SU-DHL-6 (cell line): Measurements from ENCODE around the gene CLDN1.

ENCODE experiments used
- H2AFZ ChIP-seq: fragments of 200-600 bp; sonication (generic); 2 replicates; pipeline ENCODE4 v1.6.1; 2014; ENCODE audit warnings: low read depth, mild to moderate bottlenecking, moderate library complexity, mixed read lengths, antibody characterized with exemption, low read length; ENCODE audit not compliant: severe bottlenecking
- H3F3A ChIP-seq: fragments of 200-600 bp; shearing (Covaris generic); 2 replicates; pipeline ENCODE4 v1.6.0; 2016; ENCODE audit warnings: antibody characterized with exemption, mild to moderate bottlenecking; ENCODE audit not compliant: insufficient read depth
- H3K27ac ChIP-seq: fragments of 200-600 bp; sonication (generic); 2 replicates; pipeline ENCODE4 v1.5.1; 2016; ENCODE audit warnings: low read depth, mild to moderate bottlenecking, low read length, moderate library complexity, mixed read lengths
- H3K27me3 ChIP-seq: fragments of 200-600 bp; sonication (generic), shearing (Covaris generic); 2 replicates; pipeline ENCODE4 v1.6.0; 2014; ENCODE audit warnings: mild to moderate bottlenecking, low read length
- H3K36me3 ChIP-seq: fragments of 200-600 bp; sonication (generic); 2 replicates; pipeline ENCODE4 v1.6.1; 2014; ENCODE audit warnings: mild to moderate bottlenecking, low read length, mixed read lengths
- H3K4me2 ChIP-seq: fragments of 300-600, 200-600 bp; shearing (Covaris generic), sonication (generic); 2 replicates; pipeline ENCODE4 v1.6.0; 2014; ENCODE audit warnings: low read length, low read depth, mild to moderate bottlenecking; ENCODE audit not compliant: poor library complexity, severe bottlenecking
- H3K4me3 ChIP-seq: fragments of 200-600 bp; sonication (generic); 2 replicates; pipeline ENCODE4 v1.5.1; 2014; ENCODE audit warnings: antibody characterized with exemption, low read length, mild to moderate bottlenecking, mixed read lengths; ENCODE audit not compliant: insufficient read depth, poor library complexity, severe bottlenecking
- H3K79me2 ChIP-seq: fragments of 200-600 bp; sonication (generic); 2 replicates; pipeline ENCODE4 v1.6.1; 2014; ENCODE audit warnings: mild to moderate bottlenecking, low read length, moderate library complexity; ENCODE audit not compliant: insufficient read depth
- H3K9ac ChIP-seq: fragments of 200-600 bp; sonication (generic); 2 replicates; pipeline ENCODE4 v1.7.0; 2014; ENCODE audit warnings: mild to moderate bottlenecking, low read length
- H3K9me2 ChIP-seq: fragments of 200-600 bp; sonication (generic); replicated peaks from 2 replicates; pipeline ENCODE4 v1.6.1; 2014; ENCODE audit warnings: low read length; ENCODE audit not compliant: insufficient read depth
- H3K9me3 ChIP-seq: fragments of 200-600 bp; sonication (generic); 2 replicates; pipeline ENCODE4 v1.6.1; 2014; ENCODE audit warnings: low read length, mixed read lengths; ENCODE audit not compliant: insufficient read depth
- H4K20me1 ChIP-seq: fragments of 200-600 bp; sonication (generic); 2 replicates; pipeline ENCODE4 v1.6.1; 2014; ENCODE audit warnings: low read depth, mild to moderate bottlenecking, antibody characterized with exemption, low read length, moderate library complexity, mixed read lengths
- EZH2phosphoT487 ChIP-seq: fragments of 200-600 bp; sonication (generic), shearing (Covaris generic); conservative IDR thresholded peaks from 2 replicates; pipeline ENCODE4 v1.6.1; 2018; ENCODE audit warnings: mild to moderate bottlenecking, antibody characterized with exemption, low read length, moderate library complexity, mixed read lengths
- TF ChIP-seq, protein P1 (sequence below): fragments of 200-600 bp; sonication (generic); IDR thresholded peaks from one replicate; pipeline ENCODE4 v1.5.1; 2017; ENCODE audit warnings: antibody characterized with exemption, mild to moderate bottlenecking, low read length, moderate library complexity; ENCODE audit not compliant: insufficient read depth, poor library complexity, severe bottlenecking

Gene CLDN1

DNA sequence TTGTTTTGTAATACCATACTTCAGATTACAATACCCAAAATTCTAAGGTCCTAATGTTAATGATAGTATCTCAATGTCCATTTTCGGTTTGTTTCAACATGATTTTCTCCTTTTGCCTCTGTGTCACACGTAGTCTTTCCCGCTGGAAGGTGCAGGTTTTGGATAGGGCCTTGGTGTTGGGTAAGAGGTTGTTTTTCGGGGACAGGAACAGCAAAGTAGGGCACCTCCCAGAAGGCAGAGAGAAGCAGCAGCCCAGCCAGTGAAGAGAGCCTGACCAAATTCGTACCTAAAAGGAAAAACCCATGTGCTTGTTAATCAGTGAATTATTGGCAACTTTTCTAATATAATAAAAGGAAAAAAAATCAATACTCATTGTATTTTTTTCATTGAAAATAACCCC, 14.1 kb downstream of the CLDN1 start:
- Histone ChIP-seq H3K79me2 (no peaks in the 10 kb centered on the region), H3F3A (no peaks in the 10 kb centered on the region), H3K36me3 (no peaks in the 10 kb centered on the region), H3K4me2 (no peak overlapping the region), H3K27me3 (no peaks in the 10 kb centered on the region), H3K9ac (no peak overlapping the region), H4K20me1 (no peaks in the 10 kb centered on the region), H3K4me3 (no peak overlapping the region), H3K27ac (no peak overlapping the region), H2AFZ (no peak overlapping the region), H3K9me2 (no peaks in the 10 kb centered on the region), H3K9me3 (no peaks in the 10 kb centered on the region)
- TF ChIP-seq, protein P1, sequence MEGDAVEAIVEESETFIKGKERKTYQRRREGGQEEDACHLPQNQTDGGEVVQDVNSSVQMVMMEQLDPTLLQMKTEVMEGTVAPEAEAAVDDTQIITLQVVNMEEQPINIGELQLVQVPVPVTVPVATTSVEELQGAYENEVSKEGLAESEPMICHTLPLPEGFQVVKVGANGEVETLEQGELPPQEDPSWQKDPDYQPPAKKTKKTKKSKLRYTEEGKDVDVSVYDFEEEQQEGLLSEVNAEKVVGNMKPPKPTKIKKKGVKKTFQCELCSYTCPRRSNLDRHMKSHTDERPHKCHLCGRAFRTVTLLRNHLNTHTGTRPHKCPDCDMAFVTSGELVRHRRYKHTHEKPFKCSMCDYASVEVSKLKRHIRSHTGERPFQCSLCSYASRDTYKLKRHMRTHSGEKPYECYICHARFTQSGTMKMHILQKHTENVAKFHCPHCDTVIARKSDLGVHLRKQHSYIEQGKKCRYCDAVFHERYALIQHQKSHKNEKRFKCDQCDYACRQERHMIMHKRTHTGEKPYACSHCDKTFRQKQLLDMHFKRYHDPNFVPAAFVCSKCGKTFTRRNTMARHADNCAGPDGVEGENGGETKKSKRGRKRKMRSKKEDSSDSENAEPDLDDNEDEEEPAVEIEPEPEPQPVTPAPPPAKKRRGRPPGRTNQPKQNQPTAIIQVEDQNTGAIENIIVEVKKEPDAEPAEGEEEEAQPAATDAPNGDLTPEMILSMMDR = no peak
- no peak for TF ChIP-seq EZH2phosphoT487

DNA sequence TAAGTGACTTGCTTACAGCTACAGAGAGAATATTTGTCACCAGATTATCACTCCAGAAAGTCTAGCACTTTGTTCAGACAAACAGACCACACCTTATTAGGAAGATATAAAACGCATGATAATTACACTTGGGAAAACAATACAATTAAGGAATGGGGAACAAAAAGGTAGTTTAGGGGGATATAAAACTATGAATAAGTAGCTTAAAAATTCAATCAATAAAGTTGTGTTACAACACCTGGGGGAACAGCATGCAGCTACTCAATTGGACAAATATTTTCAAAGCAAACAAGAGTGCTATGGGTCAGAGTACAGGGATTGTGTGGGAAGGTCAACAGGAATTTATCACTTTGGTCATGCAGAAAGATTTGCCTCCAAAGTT, 15.1 kb downstream of the CLDN1 start:
- no peaks in the 10 kb centered on the region for H3K36me3 ChIP-seq
- no peaks in the 10 kb centered on the region for H3F3A ChIP-seq
- H3K9me3 ChIP-seq = no peaks in the 10 kb centered on the region
- H2AFZ ChIP-seq = no peak overlapping the region
- no peak overlapping the region for H3K4me3 ChIP-seq
- H3K9ac ChIP-seq = no peak overlapping the region
- H3K27ac ChIP-seq = no peak overlapping the region
- TF ChIP-seq, protein P1 = no peak
- TF ChIP-seq EZH2phosphoT487 = no peak
- no peaks in the 10 kb centered on the region for H3K27me3 ChIP-seq
- no peaks in the 10 kb centered on the region for H4K20me1 ChIP-seq
- no peaks in the 10 kb centered on the region for H3K79me2 ChIP-seq
- H3K4me2 ChIP-seq = no peak overlapping the region
- H3K9me2 ChIP-seq = no peaks in the 10 kb centered on the region

DNA sequence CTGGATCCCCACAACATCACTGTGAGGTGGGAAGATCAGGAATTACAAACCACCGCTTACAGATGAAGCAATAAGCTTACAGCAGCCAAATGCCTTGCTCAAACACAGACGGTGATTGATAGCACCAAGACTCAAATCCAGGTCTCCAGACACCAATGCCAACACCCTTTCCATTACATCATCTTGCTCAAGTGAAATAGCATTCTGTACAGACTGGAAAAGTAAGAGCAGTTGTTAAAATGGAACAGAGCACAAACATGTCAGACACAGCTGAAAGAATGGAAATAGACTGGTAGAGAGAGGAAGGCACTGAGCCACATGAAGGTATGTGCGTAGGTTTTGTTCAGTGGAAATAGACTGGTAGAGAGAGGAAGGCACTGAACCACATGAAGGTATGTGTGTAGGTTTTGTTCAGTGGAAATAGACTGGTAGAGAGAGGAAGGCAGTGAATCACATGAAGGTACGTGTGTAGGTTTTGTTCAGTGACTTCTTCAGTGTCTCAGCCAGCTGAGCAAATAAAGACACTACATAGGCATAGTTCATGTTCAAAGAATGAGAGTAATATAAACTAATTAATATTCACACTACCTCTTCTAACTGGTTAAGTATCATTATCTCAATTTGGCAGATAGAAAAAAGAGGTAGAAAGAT, 15.6 kb downstream of the CLDN1 start:
- no peaks in the 10 kb centered on the region for H3F3A ChIP-seq
- no peak overlapping the region for H3K9ac ChIP-seq
- no peak overlapping the region for H3K27ac ChIP-seq
- TF ChIP-seq, protein P1 = no peak
- TF ChIP-seq EZH2phosphoT487 = no peak
- no peaks in the 10 kb centered on the region for H3K9me2 ChIP-seq
- no peaks in the 10 kb centered on the region for H3K36me3 ChIP-seq
- H3K4me2 ChIP-seq = no peak overlapping the region
- H3K79me2 ChIP-seq = no peaks in the 10 kb centered on the region
- no peaks in the 10 kb centered on the region for H3K27me3 ChIP-seq
- H3K4me3 ChIP-seq = no peak overlapping the region
- no peaks in the 10 kb centered on the region for H4K20me1 ChIP-seq
- no peak overlapping the region for H2AFZ ChIP-seq
- no peaks in the 10 kb centered on the region for H3K9me3 ChIP-seq
